GM12875 (cell line): ENCODE data around the gene STIM2.

Source experiments
- H3K4me3 ChIP-seq: one replicate; pipeline ENCODE4 v1.5.1; 2011; ENCODE audit warnings: low read depth, low read length, control low read depth
- TF ChIP-seq, protein P1 (sequence below): IDR thresholded peaks from 2 replicates; pipeline ENCODE4 v1.5.1; 2011; ENCODE audit warnings: low read depth, mild to moderate bottlenecking, control low read depth, inconsistent platforms, low read length, moderate library complexity, borderline replicate concordance; ENCODE audit not compliant: insufficient read depth

Gene STIM2

DNA sequence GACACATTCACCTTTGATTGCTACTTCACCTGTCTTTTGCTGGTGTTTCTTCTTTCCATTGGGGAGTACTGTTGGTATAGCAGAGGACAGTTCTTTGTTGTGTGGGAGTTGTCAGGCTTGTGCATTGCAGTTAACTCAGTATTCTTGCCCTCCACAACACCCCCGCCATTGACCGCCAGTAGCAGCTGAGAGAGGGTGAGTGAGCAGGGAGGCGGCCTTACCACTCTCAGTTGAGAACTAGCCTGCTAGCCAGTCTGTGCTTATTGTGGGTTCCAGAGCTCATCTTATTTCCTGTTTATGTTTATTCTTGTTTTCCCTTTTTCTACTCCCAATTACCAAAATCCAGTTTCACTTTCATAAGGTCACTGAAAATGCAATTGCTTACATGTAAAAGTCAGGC lies 52.2 kb downstream of the STIM2 start:
- TF ChIP-seq, protein P1, sequence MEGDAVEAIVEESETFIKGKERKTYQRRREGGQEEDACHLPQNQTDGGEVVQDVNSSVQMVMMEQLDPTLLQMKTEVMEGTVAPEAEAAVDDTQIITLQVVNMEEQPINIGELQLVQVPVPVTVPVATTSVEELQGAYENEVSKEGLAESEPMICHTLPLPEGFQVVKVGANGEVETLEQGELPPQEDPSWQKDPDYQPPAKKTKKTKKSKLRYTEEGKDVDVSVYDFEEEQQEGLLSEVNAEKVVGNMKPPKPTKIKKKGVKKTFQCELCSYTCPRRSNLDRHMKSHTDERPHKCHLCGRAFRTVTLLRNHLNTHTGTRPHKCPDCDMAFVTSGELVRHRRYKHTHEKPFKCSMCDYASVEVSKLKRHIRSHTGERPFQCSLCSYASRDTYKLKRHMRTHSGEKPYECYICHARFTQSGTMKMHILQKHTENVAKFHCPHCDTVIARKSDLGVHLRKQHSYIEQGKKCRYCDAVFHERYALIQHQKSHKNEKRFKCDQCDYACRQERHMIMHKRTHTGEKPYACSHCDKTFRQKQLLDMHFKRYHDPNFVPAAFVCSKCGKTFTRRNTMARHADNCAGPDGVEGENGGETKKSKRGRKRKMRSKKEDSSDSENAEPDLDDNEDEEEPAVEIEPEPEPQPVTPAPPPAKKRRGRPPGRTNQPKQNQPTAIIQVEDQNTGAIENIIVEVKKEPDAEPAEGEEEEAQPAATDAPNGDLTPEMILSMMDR = no peak
- H3K4me3 ChIP-seq = no peak overlapping the region

DNA sequence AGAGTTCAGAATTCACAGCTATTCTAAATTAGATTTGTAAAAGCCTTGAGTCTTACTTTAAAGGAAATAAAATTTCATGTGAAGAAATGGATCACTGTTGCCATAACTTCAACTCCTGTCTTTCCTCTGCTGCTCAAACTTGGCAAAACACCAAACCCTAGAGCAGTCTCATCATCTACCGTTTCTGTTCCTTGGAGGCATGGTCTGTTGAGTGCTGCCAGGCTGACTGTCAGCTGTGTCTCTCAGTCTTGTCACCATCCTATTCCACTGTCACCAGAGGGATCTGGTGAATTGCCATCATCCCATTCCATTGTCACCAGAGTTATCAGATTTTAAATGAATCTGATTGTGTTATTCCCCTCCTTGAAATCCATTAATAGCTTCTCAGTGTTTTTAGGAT lies 55.6 kb downstream of the STIM2 start:
- TF ChIP-seq, protein P1 = no peak

DNA sequence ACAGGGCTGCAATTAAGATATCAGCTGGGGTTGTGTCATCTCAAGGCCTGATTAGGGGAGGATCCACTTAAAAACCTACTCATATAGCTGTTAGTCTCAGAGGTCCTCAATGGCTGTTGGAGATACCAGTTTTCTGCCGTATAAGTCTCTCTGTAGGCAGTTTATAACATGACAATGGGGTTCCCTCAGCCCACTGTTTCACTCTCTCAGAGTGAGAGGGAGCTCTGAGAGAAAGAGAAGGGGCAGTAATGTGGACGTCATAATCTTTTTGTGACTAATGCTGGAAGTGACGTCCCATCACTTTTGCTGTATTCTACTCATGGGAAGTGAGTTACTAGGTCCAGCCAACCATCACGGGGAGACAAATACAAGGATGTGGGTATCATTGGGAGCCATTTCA lies 70.3 kb downstream of the STIM2 start:
- TF ChIP-seq, protein P1 = no peak

More for the DNA sequence above, 55.6 kb downstream of the STIM2 start:
- H3K4me3 ChIP-seq = no peak overlapping the region

DNA sequence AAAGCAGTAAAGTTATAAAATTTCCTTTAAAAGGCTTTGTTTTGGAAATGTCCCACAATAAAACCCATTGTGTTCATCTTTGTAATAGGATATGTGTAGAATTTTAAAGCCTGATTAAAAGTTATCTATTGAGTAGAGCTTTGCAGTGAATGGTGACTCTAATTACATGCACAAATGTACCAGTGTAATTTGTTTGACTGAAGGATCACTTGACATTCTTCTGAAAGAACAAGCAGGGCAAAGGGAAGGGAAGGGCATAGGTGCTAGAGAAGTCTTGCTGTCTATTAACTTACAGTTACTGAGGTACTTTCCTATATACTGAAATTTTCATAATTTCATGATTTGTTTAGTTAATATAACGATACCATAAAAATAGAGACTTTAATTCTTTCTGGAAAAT lies 70.8 kb downstream of the STIM2 start:
- no peak overlapping the region for H3K4me3 ChIP-seq
- TF ChIP-seq, protein P1 = no peak

More for the DNA sequence above, 70.3 kb downstream of the STIM2 start:
- H3K4me3 ChIP-seq = no peak overlapping the region

DNA sequence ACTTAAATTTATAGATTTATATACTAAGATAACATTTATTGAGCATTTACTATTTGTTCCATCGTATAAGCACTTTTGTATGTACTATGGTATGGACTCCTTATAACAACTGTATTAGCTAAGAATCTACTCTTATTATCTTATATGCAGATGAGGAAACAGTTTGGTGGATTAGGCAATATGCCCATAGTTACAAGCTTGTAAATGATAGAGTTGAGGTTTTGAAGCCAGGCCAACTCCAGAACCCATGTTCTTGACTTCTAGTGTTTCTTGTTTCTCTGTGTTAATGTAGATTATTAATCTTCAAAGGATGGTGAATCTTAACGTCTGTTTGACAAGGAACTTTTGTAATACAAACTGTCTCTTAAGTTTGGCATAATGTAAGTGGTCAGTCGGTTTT lies 71.3 kb downstream of the STIM2 start:
- H3K4me3 ChIP-seq = no peak overlapping the region

DNA sequence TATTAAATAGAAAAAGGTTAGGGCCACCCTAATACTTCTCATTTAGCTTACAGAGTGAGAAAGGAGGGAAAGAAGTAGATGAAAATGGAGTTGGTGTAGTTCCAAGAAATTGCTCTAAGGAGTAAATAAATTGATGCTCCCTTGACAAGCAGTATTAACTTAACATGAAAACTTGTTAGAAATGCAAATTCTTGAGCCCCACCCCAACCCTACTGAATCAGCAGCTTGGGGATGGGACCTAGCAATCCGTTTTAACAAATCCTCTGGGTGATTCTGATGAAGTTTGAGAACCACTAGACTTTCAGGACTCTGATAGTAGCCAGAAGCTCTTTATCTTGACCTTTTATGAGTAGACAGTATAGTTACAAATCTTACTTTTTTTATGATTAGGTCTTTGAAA lies 74.8 kb downstream of the STIM2 start:
- TF ChIP-seq, protein P1 = no peak
- no peak overlapping the region for H3K4me3 ChIP-seq

More for the DNA sequence above, 71.3 kb downstream of the STIM2 start:
- TF ChIP-seq, protein P1 = no peak

DNA sequence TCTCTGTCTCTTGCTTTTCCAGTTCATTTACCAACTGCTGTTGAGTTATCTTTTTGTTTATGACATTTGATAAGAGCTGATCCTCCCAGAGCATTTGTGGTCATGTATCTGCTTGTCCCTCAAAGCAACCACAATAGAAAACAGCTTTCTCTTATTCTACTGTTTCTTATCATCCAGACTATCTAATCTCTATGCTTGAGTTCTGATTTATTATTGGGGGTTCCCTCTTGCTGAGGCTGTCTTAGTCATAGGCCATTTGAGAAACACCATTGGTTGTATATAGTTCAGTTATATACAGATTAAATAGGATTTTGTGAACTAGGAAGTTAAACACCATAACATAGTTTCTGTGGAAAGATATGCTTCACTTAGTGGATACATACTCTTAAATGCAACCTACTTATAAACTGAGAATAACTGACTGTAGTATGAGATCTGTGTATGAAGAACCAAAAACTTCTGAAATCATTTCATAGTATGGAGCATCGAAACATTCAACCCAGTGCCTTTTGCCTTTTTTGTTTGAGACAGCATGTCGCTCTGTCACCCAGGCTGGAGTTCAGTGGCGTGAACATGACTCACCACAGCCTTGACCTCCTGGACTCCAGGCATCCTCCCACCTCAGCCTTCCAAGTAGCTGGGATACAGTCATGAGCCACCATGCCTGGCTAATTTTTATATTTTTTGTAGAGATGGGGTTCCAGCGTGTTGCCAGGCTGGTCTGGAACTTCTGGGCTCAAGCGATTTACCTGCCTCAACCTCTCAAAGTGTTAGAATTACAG lies 75.8 kb downstream of the STIM2 start:
- H3K4me3 ChIP-seq = no peak overlapping the region
- TF ChIP-seq, protein P1 = no peak
